ENCODE data around the gene LAMA3. TPM values are rescaled to one million over a fixed set of nuclear protein-coding genes. Genes with fewer than 3 reads are reported as not detected.

LAMA3 gene
- total and polyA plus RNA-seq, 2 donors from 2014 or later: 4.4 to 66.0 TPM

- intact Hi-C loops (cut with DNase I): no loop called here
- no peak overlapping the region for H3K27ac ChIP-seq (ENCODE audit: low read depth in 2 of 2, low read length in 2 of 2)
- no peaks in the 10 kb centered on the region for H3K4me1 ChIP-seq (ENCODE audit: control insufficient read depth in 2 of 3, insufficient read depth in 2 of 3, low read depth in 1 of 3, low read length in 3 of 3)
- no peak overlapping the region for H3K9ac ChIP-seq (ENCODE audit: low read length in 3 of 3)
- no peaks in the 10 kb centered on the region for H3K9me3 ChIP-seq (ENCODE audit: control insufficient read depth in 2 of 3, insufficient read depth in 1 of 3, low read length in 3 of 3)
- TF ChIP-seq CTCF (IDR thresholded peaks at IDR 0.05; ENCODE audit: borderline replicate concordance, extremely low read depth, insufficient read depth): no peak
- no peaks in the 10 kb centered on the region for H3K36me3 ChIP-seq (ENCODE audit: control insufficient read depth in 2 of 3, insufficient read depth in 3 of 3, low read length in 3 of 3)
- DNase-seq: peak in 1 of 5 donors; percentile 14
- no peak overlapping the region for H3K4me3 ChIP-seq (ENCODE audit: low read length in 3 of 3)
- no peak for FAIRE-seq
- no peaks in the 10 kb centered on the region for H3K27me3 ChIP-seq (ENCODE audit: control insufficient read depth, insufficient read depth, low read length)
Observed at GRCh38 chr18:23927821-23928746, 238.8 kb downstream of the LAMA3 start.

- Histone ChIP-seq H3K4me1 (ENCODE audit: control insufficient read depth in 2 of 3, insufficient read depth in 2 of 3, low read depth in 1 of 3, low read length in 3 of 3) (peaks cover 0 to 6% (median 4%) of the 10 kb centered on the region in 3 donors), H3K9ac (ENCODE audit: low read length in 3 of 3) (no peak overlapping the region), H3K9me3 (ENCODE audit: control insufficient read depth in 2 of 3, insufficient read depth in 1 of 3, low read length in 3 of 3) (no peaks in the 10 kb centered on the region), H3K36me3 (ENCODE audit: control insufficient read depth in 2 of 3, insufficient read depth in 3 of 3, low read length in 3 of 3) (no peaks in the 10 kb centered on the region), H3K27me3 (ENCODE audit: control insufficient read depth, insufficient read depth, low read length) (no peaks in the 10 kb centered on the region), H3K27ac (ENCODE audit: low read depth in 2 of 2, low read length in 2 of 2) (no peak overlapping the region), H3K4me3 (ENCODE audit: low read length in 3 of 3) (no peak overlapping the region)
- intact Hi-C loops (cut with DNase I): no loop called here
- FAIRE-seq (no peak), DNase-seq (no peak)
- no peak for TF ChIP-seq CTCF (IDR thresholded peaks at IDR 0.05; ENCODE audit: borderline replicate concordance, extremely low read depth, insufficient read depth)
Observed at GRCh38 chr18:23929362-23929930, 240.2 kb downstream of the LAMA3 start.

GRCh38 chr18:23930002-23930401 lies 240.7 kb downstream of the LAMA3 start:
- intact Hi-C loops (cut with DNase I): no loop called here
- no peaks in the 10 kb centered on the region for H3K9me3 ChIP-seq (ENCODE audit: control insufficient read depth in 2 of 3, insufficient read depth in 1 of 3, low read length in 3 of 3)
- no peaks in the 10 kb centered on the region for H3K36me3 ChIP-seq (ENCODE audit: control insufficient read depth in 2 of 3, insufficient read depth in 3 of 3, low read length in 3 of 3)
- no peak overlapping the region for H3K9ac ChIP-seq (ENCODE audit: low read length in 3 of 3)
- DNase-seq (no peak), FAIRE-seq (no peak)
- H3K27ac ChIP-seq (ENCODE audit: low read depth in 2 of 2, low read length in 2 of 2): no peak overlapping the region
- no peaks in the 10 kb centered on the region for H3K27me3 ChIP-seq (ENCODE audit: control insufficient read depth, insufficient read depth, low read length)
- no peak overlapping the region for H3K4me3 ChIP-seq (ENCODE audit: low read length in 3 of 3)
- H3K4me1 ChIP-seq (ENCODE audit: control insufficient read depth in 2 of 3, insufficient read depth in 2 of 3, low read depth in 1 of 3, low read length in 3 of 3): peaks cover 0 to 11% (median 9%) of the 10 kb centered on the region in 3 donors
- no peak for TF ChIP-seq CTCF (IDR thresholded peaks at IDR 0.05; ENCODE audit: borderline replicate concordance, extremely low read depth, insufficient read depth)
